ENCODE measurements around the gene TRAF5.

DNA sequence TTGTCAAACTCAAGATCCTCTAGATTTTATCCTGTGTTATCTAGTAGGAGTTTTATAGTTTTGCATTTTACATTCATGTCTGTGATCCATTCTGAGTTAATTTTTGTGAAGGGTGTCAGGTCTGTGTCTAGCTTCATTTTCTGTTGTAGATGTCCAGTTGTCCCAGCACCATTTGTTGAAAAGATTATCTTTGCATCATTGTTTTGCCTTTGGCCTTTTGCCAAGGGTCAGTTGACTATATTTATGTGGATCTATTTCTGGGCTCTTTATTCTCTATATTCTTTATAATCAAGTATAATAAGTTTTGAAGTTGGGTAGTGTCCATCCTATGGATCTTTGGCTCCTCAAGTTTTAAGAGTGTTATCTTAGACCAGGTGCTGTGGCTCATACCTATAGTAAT lies 21.9 kb downstream of the TRAF5 start:
- TF ChIP-seq, protein P1, sequence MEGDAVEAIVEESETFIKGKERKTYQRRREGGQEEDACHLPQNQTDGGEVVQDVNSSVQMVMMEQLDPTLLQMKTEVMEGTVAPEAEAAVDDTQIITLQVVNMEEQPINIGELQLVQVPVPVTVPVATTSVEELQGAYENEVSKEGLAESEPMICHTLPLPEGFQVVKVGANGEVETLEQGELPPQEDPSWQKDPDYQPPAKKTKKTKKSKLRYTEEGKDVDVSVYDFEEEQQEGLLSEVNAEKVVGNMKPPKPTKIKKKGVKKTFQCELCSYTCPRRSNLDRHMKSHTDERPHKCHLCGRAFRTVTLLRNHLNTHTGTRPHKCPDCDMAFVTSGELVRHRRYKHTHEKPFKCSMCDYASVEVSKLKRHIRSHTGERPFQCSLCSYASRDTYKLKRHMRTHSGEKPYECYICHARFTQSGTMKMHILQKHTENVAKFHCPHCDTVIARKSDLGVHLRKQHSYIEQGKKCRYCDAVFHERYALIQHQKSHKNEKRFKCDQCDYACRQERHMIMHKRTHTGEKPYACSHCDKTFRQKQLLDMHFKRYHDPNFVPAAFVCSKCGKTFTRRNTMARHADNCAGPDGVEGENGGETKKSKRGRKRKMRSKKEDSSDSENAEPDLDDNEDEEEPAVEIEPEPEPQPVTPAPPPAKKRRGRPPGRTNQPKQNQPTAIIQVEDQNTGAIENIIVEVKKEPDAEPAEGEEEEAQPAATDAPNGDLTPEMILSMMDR (IDR thresholded peaks at IDR 0.05) = no peak
- TF ChIP-seq POLR2AphosphoS5 (IDR thresholded peaks at IDR 0.05) = no peak
